OCI-LY7 (cell line): ENCODE results near the gene MDGA2. TPM values are rescaled to one million over a fixed set of nuclear protein-coding genes. Genes with fewer than 3 reads are reported as not detected.

ENCODE experiments used
- BruUV-seq: library from RNA; stranded (reverse); fragments of 400-500 nt; replicated peaks from 2 replicates; lab custom pipeline; 2021; lab: Mats Ljungman, UMichigan
- CTCF ChIA-PET: fragments of 300-600 bp; sonication (Branson Sonifier 250); formaldehyde crosslinking; loops from one replicate; lab custom pipeline; 2022; ENCODE audit warnings: antibody characterized with exemption; ENCODE audit not compliant: unreplicated experiment; lab: Charles Lee
- POLR2A ChIA-PET: fragments of 300-600 bp; sonication (Branson Sonifier 250); formaldehyde crosslinking; loops from one replicate; lab custom pipeline; 2022; ENCODE audit warnings: antibody characterized with exemption; lab: Charles Lee
- DNase-seq: peaks from one replicate; pipeline ENCODE4 v3.0.0-alpha.2; 2015; ENCODE audit warnings: low spot score
- H2AFZ ChIP-seq: fragments of 200-600 bp; sonication (generic), shearing (Covaris generic); 2 replicates; pipeline ENCODE4 v1.6.1; 2014; ENCODE audit warnings: mild to moderate bottlenecking, antibody characterized with exemption, low read length, moderate library complexity
- H3K27ac ChIP-seq: fragments of 200-600 bp; sonication (generic); 2 replicates; pipeline ENCODE4 v1.5.1; 2014; ENCODE audit warnings: mixed run types, low read depth, mild to moderate bottlenecking, moderate library complexity, low read length, inconsistent platforms; ENCODE audit not compliant: poor library complexity, severe bottlenecking
- H3K36me3 ChIP-seq: fragments of 200-600 bp; sonication (generic); 2 replicates; pipeline ENCODE4 v1.6.1; 2014; ENCODE audit warnings: mild to moderate bottlenecking, antibody characterized with exemption, low read length, moderate library complexity, mixed read lengths; ENCODE audit not compliant: insufficient read depth
- H3K4me1 ChIP-seq: fragments of 200-600 bp; sonication (generic); 2 replicates; pipeline ENCODE4 v1.5.1; 2014; ENCODE audit warnings: mild to moderate bottlenecking, low read length; ENCODE audit not compliant: insufficient read depth, poor library complexity, severe bottlenecking
- H3K4me2 ChIP-seq: fragments of 200-600 bp; sonication (generic); 2 replicates; pipeline ENCODE4 v1.6.1; 2014; ENCODE audit warnings: mild to moderate bottlenecking, low read length
- H3K4me3 ChIP-seq: fragments of 200-600 bp; sonication (generic); 2 replicates; pipeline ENCODE4 v1.5.1; 2014; ENCODE audit warnings: mild to moderate bottlenecking, low read depth, low read length; ENCODE audit not compliant: poor library complexity, severe bottlenecking
- H3K79me2 ChIP-seq: fragments of 200-600 bp; sonication (generic); 2 replicates; pipeline ENCODE4 v1.6.1; 2016; ENCODE audit warnings: low read depth, mild to moderate bottlenecking, low read length, moderate library complexity, mixed read lengths; ENCODE audit not compliant: insufficient read depth
- H3K9me2 ChIP-seq: fragments of 200-600 bp; sonication (generic); 2 replicates; pipeline ENCODE4 v1.6.1; 2016; ENCODE audit warnings: mild to moderate bottlenecking, low read length, mixed read lengths; ENCODE audit not compliant: insufficient read depth
- H3K9me3 ChIP-seq: fragments of 200-600 bp; sonication (generic); 2 replicates; pipeline ENCODE4 v1.6.1; 2014; ENCODE audit warnings: mild to moderate bottlenecking, mixed run types, low read length, mixed read lengths
- H4K20me1 ChIP-seq: fragments of 200-600 bp; sonication (generic); 2 replicates; pipeline ENCODE4 v1.6.1; 2014; ENCODE audit warnings: mild to moderate bottlenecking, antibody characterized with exemption, low read length, moderate library complexity, mixed read lengths; ENCODE audit not compliant: insufficient read depth
- EZH2phosphoT487 ChIP-seq: fragments of 200-600 bp; sonication (generic); IDR thresholded peaks from 2 replicates; pipeline ENCODE4 v1.6.1; 2018; ENCODE audit warnings: low read depth, borderline replicate concordance, mild to moderate bottlenecking, mixed run types, antibody characterized with exemption, low read length, moderate library complexity, mixed read lengths
- intact Hi-C: fragments of 100-400 bp; cut with micrococcal nuclease; formaldehyde crosslinking; loops from one replicate; pipeline ENCODE4 v1.10.0; 2022; ENCODE audit not compliant: unreplicated experiment
- total RNA-seq, 2 experiments: library from RNA; depleted of rRNA in 1 of 2; stranded (reverse); fragments of >200 nt in 1 of 2; shearing (Covaris generic) in 1 of 2; gene quantifications; 2 replicates each; pipeline ENCODE4 v1.2.3, GENCODE V29; 2014 to 2022
- TF ChIP-seq, protein P1 (sequence below): fragments of 200-600 bp; sonication (generic); conservative IDR thresholded peaks from 2 replicates; pipeline ENCODE4 v1.5.1; 2014; ENCODE audit warnings: mild to moderate bottlenecking, antibody characterized with exemption, low read length, moderate library complexity, mixed read lengths

The MDGA2 gene
- total RNA-seq, 2 experiments from 2014 or later: not detected

DNA sequence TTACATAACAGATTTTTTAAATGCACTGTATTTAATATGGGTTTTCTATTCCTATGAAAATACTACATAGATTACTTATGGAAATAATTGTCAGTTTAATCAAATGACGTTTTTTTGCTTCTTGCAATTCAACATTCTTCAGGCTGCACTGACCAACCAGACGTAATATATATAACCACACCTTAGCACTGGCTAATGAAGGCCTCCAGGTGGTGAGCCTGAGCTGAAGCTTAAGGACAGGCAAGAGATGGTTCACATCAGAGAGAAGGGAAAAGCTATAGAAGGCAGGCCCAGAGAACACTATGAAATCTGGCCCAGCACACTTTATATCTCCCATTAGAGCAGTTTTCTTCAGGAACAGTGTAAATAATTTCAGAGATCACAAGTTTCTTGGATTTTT, 2.8 kb upstream of the MDGA2 start:
- Histone ChIP-seq H4K20me1 (no peaks in the 10 kb centered on the region), H3K9me3 (no peaks in the 10 kb centered on the region), H2AFZ (no peak overlapping the region), H3K4me1 (no peaks in the 10 kb centered on the region), H3K4me2 (no peak overlapping the region), H3K27ac (no peak overlapping the region), H3K79me2 (no peaks in the 10 kb centered on the region), H3K9me2 (no peaks in the 10 kb centered on the region), H3K4me3 (no peak overlapping the region), H3K36me3 (no peaks in the 10 kb centered on the region)
- intact Hi-C loops: no loop called here
- BruUV-seq: no TSS peak
- TF ChIP-seq EZH2phosphoT487: no peak
- TF ChIP-seq, protein P1, sequence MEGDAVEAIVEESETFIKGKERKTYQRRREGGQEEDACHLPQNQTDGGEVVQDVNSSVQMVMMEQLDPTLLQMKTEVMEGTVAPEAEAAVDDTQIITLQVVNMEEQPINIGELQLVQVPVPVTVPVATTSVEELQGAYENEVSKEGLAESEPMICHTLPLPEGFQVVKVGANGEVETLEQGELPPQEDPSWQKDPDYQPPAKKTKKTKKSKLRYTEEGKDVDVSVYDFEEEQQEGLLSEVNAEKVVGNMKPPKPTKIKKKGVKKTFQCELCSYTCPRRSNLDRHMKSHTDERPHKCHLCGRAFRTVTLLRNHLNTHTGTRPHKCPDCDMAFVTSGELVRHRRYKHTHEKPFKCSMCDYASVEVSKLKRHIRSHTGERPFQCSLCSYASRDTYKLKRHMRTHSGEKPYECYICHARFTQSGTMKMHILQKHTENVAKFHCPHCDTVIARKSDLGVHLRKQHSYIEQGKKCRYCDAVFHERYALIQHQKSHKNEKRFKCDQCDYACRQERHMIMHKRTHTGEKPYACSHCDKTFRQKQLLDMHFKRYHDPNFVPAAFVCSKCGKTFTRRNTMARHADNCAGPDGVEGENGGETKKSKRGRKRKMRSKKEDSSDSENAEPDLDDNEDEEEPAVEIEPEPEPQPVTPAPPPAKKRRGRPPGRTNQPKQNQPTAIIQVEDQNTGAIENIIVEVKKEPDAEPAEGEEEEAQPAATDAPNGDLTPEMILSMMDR: no peak
- no peak for DNase-seq
- ChIA-PET CTCF (no interaction called here), POLR2A (no interaction called here)

- intact Hi-C loops: no loop called here
- H3K27ac ChIP-seq: no peak overlapping the region
- no peaks in the 10 kb centered on the region for H3K9me2 ChIP-seq
- no peak overlapping the region for H3K4me2 ChIP-seq
- ChIA-PET CTCF (no interaction called here), POLR2A (interaction anchor here (0.6 kb wide), 1 partner anchor 93 kb away, joined by 3 read pairs; no protein-coding TSS in a partner anchor)
- H3K9me3 ChIP-seq: no peaks in the 10 kb centered on the region
- DNase-seq: no peak
- no peak for TF ChIP-seq EZH2phosphoT487
- TF ChIP-seq, protein P1: no peak
- H3K36me3 ChIP-seq: no peaks in the 10 kb centered on the region
- no peaks in the 10 kb centered on the region for H3K79me2 ChIP-seq
- no peaks in the 10 kb centered on the region for H3K4me1 ChIP-seq
- BruUV-seq: no TSS peak
- no peak overlapping the region for H2AFZ ChIP-seq
- H3K4me3 ChIP-seq: no peak overlapping the region
- H4K20me1 ChIP-seq: no peaks in the 10 kb centered on the region
These were observed 861 bp upstream of the MDGA2 start for GRCh38 chr14:47676315-47676617.

DNA sequence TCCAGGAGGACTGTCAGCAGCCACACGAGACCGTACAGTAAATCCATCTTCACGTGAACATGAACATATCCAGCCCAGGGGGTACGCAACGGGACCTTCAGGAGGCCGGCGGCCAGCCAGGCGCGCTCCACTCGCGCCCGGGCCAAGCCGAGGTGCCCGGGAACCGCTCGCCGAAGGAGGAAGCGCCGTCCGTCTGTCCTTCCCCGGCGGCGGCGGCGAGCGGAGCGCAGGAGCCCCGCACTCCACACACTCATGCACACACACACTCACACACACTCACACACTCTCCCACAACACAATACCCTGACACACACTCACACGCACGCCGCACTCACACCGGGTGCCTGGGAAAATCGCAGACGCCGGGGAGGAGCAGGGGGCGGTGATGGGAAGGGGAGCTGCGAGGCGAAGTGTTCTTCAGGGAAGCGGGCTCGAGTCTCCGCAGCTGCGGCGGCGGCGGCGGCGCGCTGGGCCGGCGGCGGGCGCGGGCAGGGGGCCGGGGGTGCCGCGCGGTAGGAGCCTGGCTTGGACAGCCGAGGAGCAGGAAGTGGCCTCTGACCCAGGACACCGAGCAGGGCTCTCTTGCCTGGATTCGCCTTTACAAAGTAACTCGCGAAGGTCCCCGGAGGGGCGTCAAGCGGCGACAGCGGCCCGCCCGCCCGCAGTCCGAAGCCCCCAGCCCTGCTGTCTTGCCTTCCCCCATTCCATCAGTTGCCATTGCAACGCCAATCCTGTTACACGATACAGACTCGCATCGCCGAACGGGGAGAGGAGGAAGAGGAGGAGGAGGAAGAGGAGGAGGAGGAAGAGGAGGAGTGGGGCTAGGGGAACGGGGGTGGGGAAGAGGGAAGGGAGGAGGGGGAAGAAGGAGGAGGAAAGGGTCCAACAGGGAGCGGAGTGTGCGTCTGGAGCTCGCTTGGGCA, 601 bp downstream of the MDGA2 start:
- DNase-seq: no peak
- Histone ChIP-seq H4K20me1 (no peaks in the 10 kb centered on the region), H3K36me3 (no peaks in the 10 kb centered on the region), H3K9me3 (no peaks in the 10 kb centered on the region), H3K4me1 (no peaks in the 10 kb centered on the region), H3K9me2 (no peaks in the 10 kb centered on the region), H3K4me2 (no peak overlapping the region), H3K79me2 (no peaks in the 10 kb centered on the region), H3K4me3 (no peak overlapping the region), H2AFZ (no peak overlapping the region), H3K27ac (no peak overlapping the region)
- CTCF ChIA-PET: no interaction called here
- BruUV-seq: no TSS peak
- POLR2A ChIA-PET: no interaction called here
- TF ChIP-seq, protein P1: no peak
- no peak for TF ChIP-seq EZH2phosphoT487
- intact Hi-C loops: no loop called here
